Astrocyte (in vitro differentiated cells and primary cell): ENCODE results near the gene ZNF132.

Experiments
- EZH2 ChIP-seq: IDR thresholded peaks from 2 replicates; pipeline ENCODE4 v1.6.1; 2012; ENCODE audit warnings: mild to moderate bottlenecking, low read length, inconsistent platforms; ENCODE audit not compliant: insufficient read depth
- TF ChIP-seq, protein P1 (sequence below): IDR thresholded peaks from 2 replicates; pipeline ENCODE4 v1.5.1; 2011; ENCODE audit warnings: low read depth, mild to moderate bottlenecking, inconsistent platforms, low read length, moderate library complexity; ENCODE audit not compliant: insufficient read depth

DNA sequence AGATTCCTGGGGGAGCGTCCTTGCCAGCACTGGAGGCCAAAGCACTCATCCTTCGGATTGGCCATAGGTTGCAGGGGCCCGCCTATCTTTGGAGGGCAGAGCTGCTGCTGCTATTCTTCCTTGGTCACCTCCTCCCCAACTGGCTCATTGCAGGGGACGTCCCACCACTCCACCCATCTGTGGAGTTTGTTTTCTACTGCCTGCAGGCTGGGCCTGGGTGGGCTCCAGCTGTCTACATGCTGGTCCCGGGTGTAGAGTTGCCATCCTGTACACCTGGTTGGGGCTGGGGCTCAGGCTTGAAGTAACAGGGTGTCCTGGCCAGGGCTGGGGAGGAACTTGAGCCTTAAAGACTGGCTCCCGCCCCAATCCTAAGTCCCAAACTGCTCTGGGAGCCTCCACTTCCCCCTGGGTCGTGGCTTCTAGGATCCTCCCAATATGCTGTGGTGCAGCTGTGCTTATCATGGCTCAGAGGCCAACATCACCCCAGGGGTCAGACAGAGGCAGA, 42.4 kb downstream of the ZNF132 start:
- TF ChIP-seq, protein P1, sequence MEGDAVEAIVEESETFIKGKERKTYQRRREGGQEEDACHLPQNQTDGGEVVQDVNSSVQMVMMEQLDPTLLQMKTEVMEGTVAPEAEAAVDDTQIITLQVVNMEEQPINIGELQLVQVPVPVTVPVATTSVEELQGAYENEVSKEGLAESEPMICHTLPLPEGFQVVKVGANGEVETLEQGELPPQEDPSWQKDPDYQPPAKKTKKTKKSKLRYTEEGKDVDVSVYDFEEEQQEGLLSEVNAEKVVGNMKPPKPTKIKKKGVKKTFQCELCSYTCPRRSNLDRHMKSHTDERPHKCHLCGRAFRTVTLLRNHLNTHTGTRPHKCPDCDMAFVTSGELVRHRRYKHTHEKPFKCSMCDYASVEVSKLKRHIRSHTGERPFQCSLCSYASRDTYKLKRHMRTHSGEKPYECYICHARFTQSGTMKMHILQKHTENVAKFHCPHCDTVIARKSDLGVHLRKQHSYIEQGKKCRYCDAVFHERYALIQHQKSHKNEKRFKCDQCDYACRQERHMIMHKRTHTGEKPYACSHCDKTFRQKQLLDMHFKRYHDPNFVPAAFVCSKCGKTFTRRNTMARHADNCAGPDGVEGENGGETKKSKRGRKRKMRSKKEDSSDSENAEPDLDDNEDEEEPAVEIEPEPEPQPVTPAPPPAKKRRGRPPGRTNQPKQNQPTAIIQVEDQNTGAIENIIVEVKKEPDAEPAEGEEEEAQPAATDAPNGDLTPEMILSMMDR: no peak
- TF ChIP-seq EZH2: no peak
